ENCODE results near the gene PTPRQ. TPM values are rescaled to one million over a fixed set of nuclear protein-coding genes. Genes with fewer than 3 reads are reported as not detected.

PTPRQ gene
- total and polyA plus RNA-seq, 10 donors: under 0.01 to 0.09 (median 0.03) TPM; not detected in 7

DNA sequence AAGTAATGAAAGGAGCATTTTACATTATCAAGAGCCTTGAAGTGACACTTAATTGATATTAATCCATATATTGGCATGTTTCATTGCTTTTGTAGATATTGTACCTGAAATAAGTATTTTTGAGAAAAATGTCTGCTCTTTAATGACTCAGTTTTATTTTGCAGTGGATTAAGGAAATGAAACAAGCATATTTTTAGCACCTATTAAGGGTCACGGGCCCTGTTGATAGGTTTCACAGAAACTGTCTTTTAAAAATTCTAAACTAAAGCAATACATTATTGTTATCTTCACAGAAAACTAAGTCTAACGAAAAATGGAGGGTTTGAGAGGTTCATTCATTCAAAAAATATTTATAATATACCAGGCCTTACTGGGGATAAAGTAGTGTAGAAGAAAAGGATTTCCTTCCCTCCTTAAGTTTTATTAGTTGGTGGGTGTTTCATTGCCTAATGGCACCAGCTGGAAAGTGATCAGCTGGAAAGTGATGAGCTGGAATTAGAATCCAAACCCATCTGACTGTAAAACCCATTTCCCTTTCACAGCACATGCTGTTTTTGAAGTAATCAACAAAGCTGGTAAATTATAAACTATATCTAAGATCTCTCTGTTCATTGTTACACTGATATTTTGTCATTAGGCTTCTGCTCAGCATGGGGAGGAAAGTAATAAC lies 54.2 kb downstream of the PTPRQ start:
- no peaks in the 10 kb centered on the region for H3K36me3 ChIP-seq
- WGBS, 5 donors: 30 to 35% (median 31%) methylated on average over 2 of the region's 2 CpGs
- no peaks in the 10 kb centered on the region for H3K9me3 ChIP-seq
- H3K27me3 ChIP-seq (replicated peaks in 1 of 7): no peaks in the 10 kb centered on the region
- H3K4me1 ChIP-seq: no peaks in the 10 kb centered on the region
- TF ChIP-seq POLR2AphosphoS5 (IDR thresholded peaks at IDR 0.05) (no peak), CTCF (IDR thresholded peaks at IDR 0.05 in 8 of 11, conservative IDR thresholded peaks at IDR 0.05 in 3 of 11) (no peak), POLR2A (IDR thresholded peaks at IDR 0.05) (no peak)
- no peak for DNase-seq
- intact Hi-C loops (cut with DNase I; ENCODE audit: low total_unique reads): no loop called here
- H3K4me3 ChIP-seq: no peak overlapping the region
- H3K27ac ChIP-seq: no peak overlapping the region

- 57 to 79% (median 72%) methylated on average over 2 of the region's 2 CpGs for WGBS, 5 donors
- Histone ChIP-seq H3K9me3 (no peaks in the 10 kb centered on the region), H3K27me3 (replicated peaks in 1 of 7) (no peaks in the 10 kb centered on the region), H3K36me3 (no peaks in the 10 kb centered on the region), H3K4me1 (no peaks in the 10 kb centered on the region), H3K27ac (no peak overlapping the region), H3K4me3 (no peak overlapping the region)
- DNase-seq: no peak
- no peak for TF ChIP-seq CTCF (IDR thresholded peaks at IDR 0.05 in 8 of 11, conservative IDR thresholded peaks at IDR 0.05 in 3 of 11)
- no peak for TF ChIP-seq POLR2AphosphoS5 (IDR thresholded peaks at IDR 0.05)
- TF ChIP-seq POLR2A (IDR thresholded peaks at IDR 0.05): no peak
- intact Hi-C loops (cut with DNase I; ENCODE audit: low total_unique reads): no loop called here
Observed at GRCh38 chr12:80504389-80505163, 60.5 kb downstream of the PTPRQ start.

DNA sequence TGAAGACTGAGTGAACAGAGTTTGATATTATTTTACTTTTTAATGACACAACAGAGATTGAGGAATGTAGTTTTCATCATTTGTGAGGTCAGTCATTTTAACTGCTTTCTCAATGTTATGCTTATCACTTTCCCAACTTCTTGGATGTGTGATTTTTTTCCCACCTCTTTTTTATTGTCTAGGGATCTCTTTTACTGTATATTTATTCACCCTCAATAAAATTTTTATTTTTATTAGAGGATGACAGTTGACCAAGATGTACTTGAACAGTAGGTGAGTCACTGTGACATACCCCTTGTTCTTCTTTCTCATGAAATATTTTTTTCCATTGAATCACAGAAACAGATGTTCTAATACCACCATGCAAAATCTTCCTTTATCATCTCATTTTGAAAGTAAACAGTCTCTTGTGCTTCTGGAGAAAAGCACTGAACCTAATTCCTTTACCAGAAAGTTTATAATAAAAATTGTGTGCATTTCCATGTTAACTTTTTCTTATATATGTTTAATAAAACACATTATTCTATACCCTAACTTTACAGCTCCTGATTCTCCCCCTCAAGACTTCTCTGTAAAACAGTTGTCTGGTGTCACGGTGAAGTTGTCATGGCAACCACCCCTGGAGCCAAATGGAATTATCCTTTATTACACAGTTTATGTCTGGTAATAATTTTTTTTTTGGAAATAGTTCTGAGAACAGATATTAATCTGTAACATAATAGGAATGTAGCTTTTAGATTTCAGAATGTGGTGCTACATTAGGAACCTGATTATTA lies 65.9 kb downstream of the PTPRQ start:
- peaks cover 0 to 8% (median 0%) of the 10 kb centered on the region in 8 donors for H3K9me3 ChIP-seq
- H3K27ac ChIP-seq: no peak overlapping the region
- no peak for TF ChIP-seq POLR2AphosphoS5 (IDR thresholded peaks at IDR 0.05)
- H3K4me1 ChIP-seq: no peaks in the 10 kb centered on the region
- no peak for DNase-seq
- no peaks in the 10 kb centered on the region for H3K36me3 ChIP-seq
- intact Hi-C loops (cut with DNase I; ENCODE audit: low total_unique reads): no loop called here
- no peak overlapping the region for H3K4me3 ChIP-seq
- H3K27me3 ChIP-seq (replicated peaks in 1 of 7): peaks cover 0 to 10% (median 0%) of the 10 kb centered on the region in 7 donors
- 60 to 79% (median 74%) methylated on average over 1 of the region's 1 CpG for WGBS, 5 donors

- Histone ChIP-seq H3K27ac (no peak overlapping the region), H3K36me3 (no peaks in the 10 kb centered on the region), H3K4me1 (no peaks in the 10 kb centered on the region), H3K9me3 (peaks cover 0 to 17% (median 4%) of the 10 kb centered on the region in 8 donors), H3K27me3 (replicated peaks in 1 of 7) (peaks cover 0 to 10% (median 0%) of the 10 kb centered on the region in 7 donors), H3K4me3 (no peak overlapping the region)
- no peak for TF ChIP-seq CTCF (IDR thresholded peaks at IDR 0.05 in 8 of 11, conservative IDR thresholded peaks at IDR 0.05 in 3 of 11)
- no peak for TF ChIP-seq POLR2A (IDR thresholded peaks at IDR 0.05)
- TF ChIP-seq POLR2AphosphoS5 (IDR thresholded peaks at IDR 0.05): no peak
- DNase-seq: no peak
- WGBS, 5 donors: 39 to 58% (median 52%) methylated on average over 10 to 11 of the region's 11 CpGs
- intact Hi-C loops (cut with DNase I; ENCODE audit: low total_unique reads): no loop called here
Observed at GRCh38 chr12:80512781-80513180, 68.7 kb downstream of the PTPRQ start.

Measured in spleen (tissue), 11 donors.